ENCODE data around the gene SP8. TPM values are rescaled to one million over a fixed set of nuclear protein-coding genes. Genes with fewer than 3 reads are reported as not detected.

The SP8 gene
- total RNA-seq, 1 donor from 2014 or later: not detected

- DNase-seq (ENCODE audit: low spot score in 2 of 2): no peak
- no peak overlapping the region for H3K4me3 ChIP-seq
- H3K4me1 ChIP-seq: no peaks in the 10 kb centered on the region
- intact Hi-C loops (cut with DNase I): no loop called here
- TF ChIP-seq CTCF (IDR thresholded peaks at IDR 0.05): no peak
- no peak overlapping the region for H3K27ac ChIP-seq
- H3K36me3 ChIP-seq: no peaks in the 10 kb centered on the region
- H3K27me3 ChIP-seq: no peaks in the 10 kb centered on the region
- H3K9me3 ChIP-seq: no peaks in the 10 kb centered on the region
These were observed 48.7 kb downstream of the SP8 start for GRCh38 chr7:20737840-20738448.

GRCh38 chr7:20735346-20736065 lies 51.2 kb downstream of the SP8 start:
- no peaks in the 10 kb centered on the region for H3K4me1 ChIP-seq
- H3K36me3 ChIP-seq: no peaks in the 10 kb centered on the region

More at GRCh38 chr7:20735346-20736065, 51.2 kb downstream of the SP8 start:
- no peak for TF ChIP-seq CTCF (IDR thresholded peaks at IDR 0.05)
- DNase-seq (ENCODE audit: low spot score in 2 of 2): no peak
- H3K4me3 ChIP-seq: no peak overlapping the region
- no peaks in the 10 kb centered on the region for H3K9me3 ChIP-seq
- intact Hi-C loops (cut with DNase I): no loop called here
- H3K27ac ChIP-seq: no peak overlapping the region
- no peaks in the 10 kb centered on the region for H3K27me3 ChIP-seq

Other genes with a start within 250 kb of the SP8 start
- not detected for gene ABCB5, start 171.2 kb downstream of the SP8 start, total RNA-seq

Measured in ascending aorta (tissue), 2 donors.